DMS 273 (cell line): ENCODE measurements around the gene CPA1.

Experiments used
- DNase-seq: peaks from one replicate; lab custom pipeline; 2025; ENCODE audit not compliant: unreplicated experiment; lab: John Stamatoyannopoulos, UW

The CPA1 gene

DNA sequence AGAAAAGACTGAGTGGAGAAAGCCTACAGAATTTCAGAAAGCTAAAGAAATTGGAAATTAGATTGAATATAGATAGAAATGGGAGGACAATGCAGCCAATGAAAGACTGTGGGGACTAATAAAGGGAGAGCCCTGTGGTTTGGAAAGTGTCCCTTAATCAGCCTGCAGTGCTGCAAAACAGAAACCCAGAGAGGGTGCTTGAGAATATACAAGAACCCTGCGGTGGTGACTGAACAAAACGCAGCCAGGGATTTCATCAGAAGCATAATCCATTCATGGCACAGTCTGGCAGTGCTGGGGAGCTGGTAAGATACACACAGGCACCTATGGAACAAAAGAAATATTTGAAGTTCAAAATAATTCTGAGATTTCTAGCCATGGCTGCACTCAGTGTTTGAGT, 41.4 kb downstream of the CPA1 start:
- peak; percentile 48 for DNase-seq

DNA sequence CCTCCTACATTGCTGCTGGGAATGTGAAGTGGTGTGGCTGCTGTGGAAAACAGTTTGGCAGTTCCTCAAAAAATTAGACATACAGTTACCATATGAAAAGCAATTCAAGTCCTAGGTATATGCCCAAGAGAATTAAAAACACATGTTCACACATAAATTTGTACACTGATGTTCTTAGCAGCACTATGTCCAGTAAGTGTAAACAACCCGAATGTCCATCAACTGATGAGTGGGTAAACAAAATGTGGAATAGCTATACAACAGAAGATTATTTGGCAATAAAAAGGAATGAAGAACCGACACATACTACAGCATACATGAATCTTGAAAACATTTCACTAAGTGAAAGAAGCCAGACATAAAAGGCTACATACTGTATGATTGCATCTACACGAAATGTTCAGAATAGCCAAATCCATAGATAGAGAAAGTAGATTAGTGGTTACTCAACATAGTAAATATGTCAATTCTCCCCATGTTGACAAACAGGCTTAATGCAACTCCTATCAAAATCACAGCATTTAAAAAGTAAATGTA, 43.3 kb downstream of the CPA1 start:
- DNase-seq = no peak

DNA sequence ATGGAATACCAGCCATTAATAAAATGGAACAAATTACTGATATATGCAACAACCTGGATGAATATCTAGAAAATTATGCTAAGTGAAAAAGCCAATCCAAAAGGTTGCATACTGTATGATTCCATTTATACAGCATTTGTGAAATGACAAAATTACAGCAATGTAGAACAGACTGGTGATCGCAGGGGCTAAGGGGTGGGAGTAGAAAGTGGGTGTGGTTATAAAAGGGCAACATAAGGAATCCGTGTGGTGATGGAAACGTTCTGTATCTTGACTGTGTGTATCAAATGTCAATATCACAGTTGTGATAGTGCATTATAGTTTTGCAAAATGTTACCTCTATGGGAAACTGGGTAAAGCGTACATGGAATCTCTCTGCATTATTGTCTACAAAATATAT, 45.5 kb downstream of the CPA1 start:
- peak; percentile 76 for DNase-seq

DNA sequence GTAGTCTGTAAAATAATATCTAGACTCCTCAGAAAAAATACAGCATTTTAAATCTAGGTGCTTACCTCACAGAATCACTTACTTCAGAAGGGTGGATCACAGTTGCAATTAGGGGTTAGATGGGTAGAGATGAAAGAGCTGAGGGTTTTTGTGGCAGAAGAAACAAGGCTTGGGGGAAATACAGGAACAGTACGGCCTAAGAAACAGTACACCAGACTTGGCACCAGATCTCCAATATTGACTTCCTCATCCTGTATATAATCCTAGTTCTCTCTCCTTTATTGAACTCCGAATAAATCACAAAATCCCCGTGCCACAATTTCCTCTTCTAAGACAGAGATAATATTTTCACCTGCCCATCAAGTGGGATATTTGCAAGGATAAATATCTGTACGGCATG, 46.3 kb downstream of the CPA1 start:
- DNase-seq = peak; percentile 60

DNA sequence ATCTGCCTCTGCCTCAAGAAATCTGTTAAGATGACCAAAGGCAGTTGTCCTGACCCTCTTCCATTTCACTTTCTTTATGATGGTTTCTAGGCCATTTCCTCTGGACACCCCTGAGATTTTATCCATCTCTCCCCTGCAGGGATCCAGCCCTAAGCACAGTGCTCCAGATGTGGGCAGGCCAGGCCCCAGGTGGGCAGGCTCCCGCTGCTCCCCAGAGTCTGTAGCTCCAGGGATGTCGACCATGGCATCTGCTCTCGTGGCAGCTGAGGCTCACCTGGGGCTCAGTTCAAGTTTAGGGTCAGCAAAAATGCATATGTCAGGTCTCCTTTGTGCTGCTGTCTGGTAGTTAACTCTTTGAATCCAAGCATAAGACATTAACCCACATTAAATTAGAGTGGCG, 48.7 kb downstream of the CPA1 start:
- DNase-seq = peak; percentile 38

DNA sequence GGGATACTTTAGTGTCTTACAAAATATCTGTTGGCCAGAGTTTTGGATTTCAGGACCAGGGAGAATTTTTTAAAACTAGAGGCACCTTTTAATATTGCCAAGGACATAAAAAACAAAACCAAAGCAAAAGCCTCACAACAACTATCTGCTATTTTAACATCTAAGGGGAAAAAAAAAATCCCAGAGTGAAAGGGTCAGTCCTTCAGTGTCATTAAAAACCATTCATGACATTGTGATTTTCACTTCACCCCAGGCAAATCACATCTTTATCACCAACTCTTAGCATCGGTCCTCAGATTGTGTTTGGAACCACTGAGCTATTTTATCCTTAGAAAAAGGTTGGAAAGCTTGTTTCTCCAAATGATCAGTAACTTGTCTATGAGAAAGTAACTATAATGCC, 49.8 kb downstream of the CPA1 start:
- no peak for DNase-seq

DNA sequence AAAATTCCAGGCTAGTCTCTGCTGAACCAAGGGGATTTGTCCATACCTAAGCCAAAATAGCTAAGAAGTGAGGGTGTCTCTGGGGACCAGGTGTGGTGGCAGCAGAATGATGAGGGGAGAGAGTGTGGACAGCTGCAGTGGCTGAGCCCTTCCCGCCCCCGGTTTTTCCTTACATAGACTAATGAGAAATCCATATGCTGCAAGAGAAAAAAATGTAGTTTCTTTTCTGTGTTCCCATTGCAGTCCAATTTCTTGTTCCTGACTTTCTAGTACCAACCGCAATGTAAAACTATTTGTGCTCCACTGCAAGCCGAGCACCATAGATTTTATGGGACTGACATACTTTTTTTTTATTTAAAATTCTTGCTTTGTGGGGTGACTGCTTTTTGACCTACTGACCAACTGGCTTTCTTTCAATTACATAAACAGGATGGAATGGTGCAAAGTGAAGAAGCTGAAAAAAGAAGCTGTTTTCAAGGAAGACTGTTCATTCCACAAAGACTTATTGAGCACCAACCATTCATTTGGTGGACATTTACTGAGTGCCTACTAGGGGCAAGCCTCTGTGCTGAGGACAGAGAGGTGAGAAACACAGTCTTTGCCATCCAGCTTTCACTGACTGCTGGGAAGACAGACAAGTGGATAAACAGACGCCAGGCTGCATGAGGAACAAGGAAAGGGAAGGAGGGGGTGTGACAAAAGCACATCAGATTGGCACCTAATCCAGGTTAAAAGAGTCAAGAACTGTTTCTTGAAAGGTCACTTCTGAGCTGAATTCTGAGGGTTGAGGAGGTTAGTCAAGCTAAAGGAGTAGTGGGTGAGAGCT, 50.8 kb downstream of the CPA1 start:
- DNase-seq = peak; percentile 89

DNA sequence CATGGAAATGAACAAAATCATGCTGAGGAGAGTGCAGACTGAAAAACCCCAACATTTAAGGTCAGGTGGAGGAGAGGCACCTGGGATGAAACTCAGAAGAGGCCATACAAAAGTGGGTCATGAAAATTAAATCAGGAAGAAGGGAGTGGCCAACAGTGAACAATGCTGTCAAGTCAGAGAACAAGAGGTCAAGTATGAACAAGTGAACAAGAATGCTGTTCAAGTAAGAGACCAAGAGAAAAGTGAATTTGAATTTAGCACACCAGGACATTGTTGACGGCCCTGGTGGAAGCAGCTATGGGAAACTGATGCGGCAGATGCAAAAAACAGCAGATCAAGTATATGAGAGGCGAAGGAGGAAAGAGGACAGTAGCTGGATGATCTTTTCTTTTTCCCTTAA, 52.6 kb downstream of the CPA1 start:
- DNase-seq = no peak

DNA sequence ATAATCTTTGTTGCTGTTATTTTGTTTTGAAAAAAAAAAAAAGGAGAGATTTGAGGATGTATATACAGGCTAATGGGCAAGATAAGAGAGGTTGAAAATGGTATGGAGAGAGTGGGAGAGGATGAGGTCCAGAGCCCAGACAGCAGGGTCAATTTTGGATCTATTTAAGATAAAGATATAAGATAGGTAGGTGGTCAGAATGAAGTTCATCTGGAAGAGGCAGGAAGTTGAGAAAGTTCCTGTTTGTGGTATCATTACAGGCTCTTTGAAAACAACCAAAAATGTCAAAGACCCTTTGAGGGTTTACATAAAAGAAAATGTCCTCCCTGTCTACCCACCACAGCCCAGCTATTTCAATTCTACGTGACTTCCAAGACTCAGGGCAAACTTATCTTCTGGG, 53.0 kb downstream of the CPA1 start:
- DNase-seq = no peak

DNA sequence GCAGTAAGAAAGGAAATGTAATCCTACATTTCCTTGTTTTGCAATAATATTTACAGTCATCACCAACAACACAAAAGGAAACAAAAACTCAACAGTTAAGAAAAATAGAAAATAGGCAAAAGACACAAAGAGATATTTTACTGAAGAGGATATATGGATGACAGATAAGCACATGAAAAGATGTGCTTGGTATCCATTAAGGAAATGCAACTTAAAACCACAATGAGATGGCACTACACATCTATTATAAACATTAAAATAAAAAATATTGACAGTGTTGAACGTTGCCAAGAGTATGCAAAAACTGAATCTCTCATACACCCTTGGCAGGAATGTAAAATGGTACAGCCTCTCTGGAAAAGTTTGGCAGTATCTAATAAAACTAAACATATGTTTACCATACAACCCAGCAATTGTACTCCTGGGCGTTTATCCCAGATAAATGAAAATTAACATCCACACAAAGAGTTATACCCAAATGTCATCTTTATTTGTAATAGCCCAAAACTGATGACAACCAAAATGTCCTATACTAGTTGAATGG, 55.1 kb downstream of the CPA1 start:
- DNase-seq = no peak

DNA sequence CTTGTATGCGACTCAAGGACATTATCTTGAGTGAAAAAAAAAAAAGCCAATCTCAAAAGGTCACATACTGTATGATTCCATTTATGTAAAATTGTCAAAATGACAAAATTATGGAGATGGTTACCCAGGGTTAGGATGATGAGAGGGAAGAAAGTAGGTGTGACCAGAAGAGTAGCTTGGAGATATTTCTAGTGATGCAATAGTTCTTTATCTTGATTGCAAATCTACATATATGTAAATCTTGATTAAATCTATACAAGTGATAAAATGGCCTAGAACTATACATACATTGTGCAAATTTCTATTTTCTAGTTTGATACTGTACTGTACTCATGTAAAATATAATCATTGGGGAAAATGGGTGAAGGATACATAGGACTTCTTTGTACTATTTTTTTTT, 56.0 kb downstream of the CPA1 start:
- no peak for DNase-seq
